Cerebellar nuclear complex (tissue), 1 donor: ENCODE data around the gene TBC1D22A.

Source experiments
- DNase-seq, 2 experiments: peaks; one replicate each; lab custom pipeline; 2025; lab: John Stamatoyannopoulos, UW

TBC1D22A gene

DNA sequence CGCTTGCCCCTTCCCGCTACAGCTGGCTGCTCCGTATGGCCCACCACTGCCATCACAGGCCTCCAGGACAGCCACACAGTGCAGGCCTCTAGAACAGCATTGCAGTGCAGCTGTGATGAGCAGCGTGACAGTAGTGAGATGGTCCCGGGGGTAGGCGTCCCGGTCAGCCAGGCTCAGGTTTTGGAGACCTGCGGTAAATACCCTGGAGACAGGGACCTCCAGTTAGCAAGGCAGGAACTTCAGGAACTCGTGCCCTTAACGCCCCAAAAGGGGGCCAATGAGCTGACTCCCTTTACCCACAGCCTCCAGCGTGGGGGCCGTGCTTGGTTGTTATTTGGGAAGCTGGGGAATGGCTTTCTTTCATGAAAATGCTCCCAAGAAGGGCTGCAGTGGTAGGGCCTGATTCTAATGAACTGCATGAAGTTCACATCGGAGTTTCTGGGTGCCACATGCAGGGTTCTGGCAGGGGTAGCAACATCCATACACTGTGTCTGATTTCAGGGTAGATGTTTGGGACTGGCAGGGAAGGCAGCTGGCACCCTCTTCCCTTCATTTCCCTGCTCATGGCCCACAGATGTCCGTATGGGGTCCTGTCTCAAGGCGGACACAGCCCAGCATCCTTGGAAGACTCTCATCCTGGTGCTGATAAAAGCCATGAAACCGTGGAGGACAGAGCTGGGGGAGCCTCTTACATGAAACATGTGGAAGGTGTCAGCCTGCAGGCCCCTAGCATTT lies 440.5 kb downstream of the TBC1D22A start:
- no peak for DNase-seq

GRCh38 chr22:47203554-47203991 lies 441.1 kb downstream of the TBC1D22A start:
- DNase-seq = no peak

- no peak for DNase-seq
These were observed 441.8 kb downstream of the TBC1D22A start for GRCh38 chr22:47204002-47204979.

- no peak for DNase-seq
These were observed 442.6 kb downstream of the TBC1D22A start for GRCh38 chr22:47205081-47205491.

- DNase-seq = no peak
These were observed 443.1 kb downstream of the TBC1D22A start for GRCh38 chr22:47205554-47205953.

- DNase-seq = no peak
These were observed 443.7 kb downstream of the TBC1D22A start for GRCh38 chr22:47206164-47206563.

GRCh38 chr22:47206666-47207218 lies 444.3 kb downstream of the TBC1D22A start:
- DNase-seq = no peak

DNA sequence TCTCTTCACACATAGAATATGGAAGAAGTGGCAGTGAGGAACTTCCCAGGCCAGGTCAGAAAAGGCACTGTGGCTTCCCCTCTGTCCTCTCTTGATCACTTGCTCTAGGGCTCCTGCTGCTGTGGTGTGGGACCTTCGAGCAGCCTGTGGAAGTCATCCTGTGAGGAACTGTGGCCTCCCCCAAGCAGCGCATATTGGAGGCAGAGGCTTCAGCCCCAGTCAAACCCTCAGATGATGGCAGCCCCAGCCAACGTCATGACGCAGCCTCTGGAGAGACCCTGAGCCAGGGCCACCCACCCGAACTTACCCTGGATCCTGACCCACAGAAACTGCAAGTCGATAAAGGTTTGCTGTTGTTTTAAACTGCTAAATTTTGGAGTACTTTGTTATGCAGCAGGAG lies 444.9 kb downstream of the TBC1D22A start:
- no peak for DNase-seq

GRCh38 chr22:47207846-47208554 lies 445.6 kb downstream of the TBC1D22A start:
- no peak for DNase-seq

- no peak for DNase-seq
These were observed 446.2 kb downstream of the TBC1D22A start for GRCh38 chr22:47208630-47209029.

DNA sequence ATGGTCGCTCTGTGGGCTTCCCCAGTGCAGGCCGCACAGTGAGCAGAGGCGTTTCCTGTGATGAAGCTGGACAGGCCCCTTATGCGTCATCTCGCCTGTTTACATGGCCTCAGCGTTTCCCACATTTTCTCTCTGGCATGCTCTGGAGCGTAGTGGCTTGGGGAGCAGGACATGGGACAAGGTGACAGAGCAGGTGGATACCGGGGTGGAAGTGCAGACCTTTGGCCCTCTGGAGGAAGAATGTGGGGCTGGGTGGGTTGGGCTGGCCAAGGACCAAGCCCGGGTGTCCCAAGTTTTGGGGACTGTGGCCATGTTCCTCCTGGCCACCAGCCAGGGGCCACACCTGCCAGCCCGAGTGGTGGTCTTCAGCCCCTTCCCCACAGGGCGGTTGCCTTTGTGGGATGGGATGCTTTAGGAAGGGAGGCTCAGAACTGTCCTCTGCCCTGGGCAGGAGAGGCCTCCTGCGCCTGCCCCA lies 446.6 kb downstream of the TBC1D22A start:
- DNase-seq = no peak

DNA sequence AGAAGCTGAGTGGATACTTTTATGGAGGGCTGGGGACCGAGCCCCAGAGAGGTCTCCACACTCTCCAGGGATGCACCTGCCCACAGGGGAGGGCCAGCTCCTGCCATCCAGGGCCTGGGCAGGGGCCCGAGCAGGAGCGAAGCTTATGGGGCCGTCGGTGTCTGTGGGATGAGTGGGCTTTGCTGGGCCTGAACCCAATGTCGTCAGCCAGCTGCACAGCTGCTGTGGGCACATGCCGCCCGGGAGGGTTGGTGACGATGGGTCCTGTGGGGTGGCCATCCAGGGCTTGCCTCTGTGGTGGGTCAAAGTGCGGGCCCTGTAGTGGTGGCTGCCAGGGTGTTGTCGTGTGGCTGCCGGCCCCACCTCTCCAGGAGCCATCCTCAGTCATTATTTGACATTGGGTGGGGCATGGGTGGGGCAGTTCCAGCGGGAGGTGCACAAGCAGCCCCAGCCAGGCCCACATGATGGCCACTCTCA lies 447.1 kb downstream of the TBC1D22A start:
- DNase-seq = no peak

- no peak for DNase-seq
These were observed 447.7 kb downstream of the TBC1D22A start for GRCh38 chr22:47210112-47210657.

DNA sequence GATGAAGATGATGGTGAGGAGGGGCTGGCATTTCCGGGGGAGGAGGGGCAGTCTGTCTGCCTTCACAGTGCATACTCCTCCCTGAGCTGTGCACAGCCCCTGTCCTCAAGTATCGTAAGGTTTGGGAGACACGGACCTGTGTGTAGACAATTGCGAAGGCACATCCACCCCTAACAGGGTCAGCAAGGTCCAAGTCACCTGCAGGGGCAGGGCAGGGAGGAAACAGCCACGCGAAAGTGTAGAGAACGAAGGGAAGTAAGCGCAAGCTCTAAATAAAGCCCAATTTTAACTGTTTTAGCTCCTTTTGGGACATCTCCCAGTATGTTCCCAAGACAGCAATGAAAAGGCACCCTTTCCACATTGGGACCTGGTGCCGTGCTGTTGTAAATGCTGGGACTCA lies 448.2 kb downstream of the TBC1D22A start:
- no peak for DNase-seq

GRCh38 chr22:47213571-47214230 lies 451.3 kb downstream of the TBC1D22A start:
- no peak for DNase-seq

DNA sequence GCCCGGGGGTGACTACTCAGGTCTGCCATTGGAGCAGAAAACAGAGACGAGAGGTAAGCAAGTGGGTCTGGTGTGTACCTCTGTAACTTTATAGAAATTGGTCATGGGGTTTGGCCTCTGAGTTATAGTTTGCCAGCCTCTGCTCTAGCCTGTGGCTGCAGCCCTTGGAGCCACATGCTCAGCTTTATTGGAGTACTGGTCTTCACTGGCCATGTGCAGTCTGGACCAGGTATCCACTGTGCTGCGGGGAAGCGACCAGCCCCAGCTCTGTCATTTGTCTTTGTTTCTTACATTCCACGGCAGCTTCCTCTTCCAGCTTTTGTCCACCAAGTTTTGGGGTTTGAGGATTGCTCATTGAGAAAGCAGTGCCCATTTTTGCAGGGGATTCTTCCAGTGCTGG lies 453.4 kb downstream of the TBC1D22A start:
- no peak for DNase-seq

DNA sequence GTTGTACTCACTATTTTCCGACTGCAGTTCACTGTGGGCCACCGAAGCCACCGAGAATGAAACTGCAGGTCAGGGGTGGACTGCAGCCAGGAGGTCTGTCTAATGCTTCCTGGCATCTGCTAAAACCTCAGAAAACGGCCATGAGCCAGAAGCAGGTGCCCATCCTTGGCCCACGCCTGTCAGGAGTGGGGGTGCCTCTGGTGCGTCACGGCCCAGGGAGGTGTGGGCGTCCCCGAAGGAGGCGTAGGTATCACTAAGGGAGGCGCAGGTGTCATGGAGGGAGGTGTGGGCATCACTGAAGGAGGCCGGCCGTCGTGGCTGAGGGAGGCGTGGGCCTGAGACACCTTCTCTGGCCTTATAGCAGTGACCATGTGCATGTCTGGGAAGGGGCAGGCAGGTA lies 456.2 kb downstream of the TBC1D22A start:
- no peak for DNase-seq

DNA sequence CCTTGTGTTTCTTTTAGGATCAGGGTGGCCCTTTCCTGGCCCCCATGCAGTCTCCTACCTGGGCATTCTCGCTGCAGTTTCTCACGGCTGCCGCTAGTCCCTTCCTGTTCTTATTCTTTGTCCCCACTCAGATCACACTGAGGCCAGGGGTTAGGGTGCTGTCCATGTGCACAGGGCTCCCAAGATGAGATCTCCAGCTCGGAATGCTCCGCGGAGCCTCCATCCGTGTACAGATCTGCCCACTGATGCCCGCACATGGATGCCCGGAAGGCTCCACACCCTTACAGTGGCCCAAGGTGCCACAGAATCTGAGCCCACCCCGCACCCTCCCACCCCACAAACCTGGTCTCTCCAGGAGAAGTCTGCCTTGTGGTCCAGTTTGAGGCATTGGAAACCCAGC lies 457.3 kb downstream of the TBC1D22A start:
- no peak for DNase-seq

GRCh38 chr22:47220752-47221151 lies 458.3 kb downstream of the TBC1D22A start:
- no peak for DNase-seq

DNA sequence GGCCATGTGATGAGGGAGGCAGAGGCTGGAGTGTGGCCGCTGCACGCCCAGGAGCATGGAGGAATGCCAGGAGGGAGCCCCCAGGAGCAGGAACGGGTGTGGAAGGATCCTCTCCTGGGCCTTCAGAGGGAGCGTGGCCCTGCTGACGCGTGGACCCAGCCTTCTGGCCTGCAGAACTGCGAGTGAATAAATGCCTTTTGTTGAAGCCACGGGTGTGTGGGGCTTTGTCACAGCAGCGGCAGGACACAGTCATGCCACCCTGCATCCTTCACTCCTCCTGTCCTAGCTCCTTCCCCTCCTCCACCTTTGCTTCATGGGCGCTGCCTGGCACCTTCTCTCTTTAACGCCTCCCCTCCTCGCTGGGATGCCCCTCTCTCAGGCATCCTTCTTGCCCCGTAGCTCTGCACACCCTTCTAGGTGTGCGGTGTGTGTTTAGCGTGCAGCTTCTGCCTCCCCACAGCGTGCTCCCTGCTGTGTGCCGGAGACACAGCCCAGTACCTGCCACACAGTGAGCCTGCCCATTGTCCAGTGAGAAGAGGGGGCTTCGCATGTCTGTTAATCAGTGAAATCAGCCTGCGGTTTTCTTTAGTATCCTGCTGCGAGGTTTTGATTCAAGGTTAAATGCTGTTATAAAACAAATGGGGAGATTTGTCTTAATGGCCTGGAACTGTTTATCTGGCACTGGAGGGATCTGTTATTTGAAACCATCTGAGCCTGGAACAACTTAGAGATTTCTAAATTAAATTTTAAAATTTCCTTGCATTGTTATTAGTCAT lies 459.6 kb downstream of the TBC1D22A start:
- no peak for DNase-seq
